ENCODE measurements around the gene TXNDC8. TPM values are rescaled to one million over a fixed set of nuclear protein-coding genes. Genes with fewer than 3 reads are reported as not detected.

TXNDC8 gene
- total RNA-seq, 2 donors from 2014 or later = not detected

DNA sequence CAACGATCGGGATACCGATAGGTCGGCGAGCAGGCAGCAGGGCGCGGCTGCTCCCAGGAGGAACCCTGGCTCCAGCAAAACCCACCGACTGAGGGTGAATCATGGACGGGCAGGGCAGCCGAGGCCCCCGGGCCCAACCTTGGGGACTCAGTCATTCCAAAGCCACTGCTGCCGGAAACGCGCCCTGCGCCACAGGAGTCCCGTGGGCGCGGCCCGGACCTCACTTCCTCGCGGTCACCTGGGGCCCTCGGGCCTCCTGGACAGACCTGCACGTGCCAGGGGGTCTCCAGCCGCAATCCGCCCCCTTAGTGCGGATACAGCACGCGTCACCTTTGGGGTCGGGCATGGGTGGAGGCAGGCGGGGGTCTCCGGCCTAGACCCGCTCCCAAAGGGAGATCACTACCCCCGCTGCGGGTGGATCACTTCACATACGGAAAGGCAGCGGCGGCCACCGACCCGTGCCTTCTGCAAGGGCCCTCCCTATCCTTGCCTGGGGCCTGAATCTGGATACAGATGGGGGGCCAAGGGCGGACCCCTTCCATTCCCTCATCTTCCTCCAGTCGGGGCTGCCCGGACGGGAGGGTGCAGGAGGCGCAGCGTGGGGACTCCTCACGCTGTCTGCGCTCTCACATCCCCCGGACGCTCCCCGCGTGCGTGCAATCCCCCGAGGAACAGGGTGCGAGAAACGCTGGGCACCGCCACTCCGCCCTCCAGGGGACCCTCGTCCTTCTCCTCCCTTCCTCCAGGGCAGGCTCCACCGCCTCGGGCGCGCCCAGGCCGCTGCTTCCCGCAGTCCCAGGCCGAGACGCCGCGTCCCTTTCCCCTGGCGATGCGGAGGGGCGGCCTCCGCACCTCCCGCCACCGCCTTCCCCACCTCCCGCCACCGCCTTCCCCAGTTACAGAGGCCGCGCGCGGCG lies 81.9 kb downstream of the TXNDC8 start:
- Histone ChIP-seq H3K9me3 (no peaks in the 10 kb centered on the region), H3K36me3 (no peaks in the 10 kb centered on the region), H3K4me3 (peak overlapping the region; percentile 81), H3K4me1 (ENCODE audit: control insufficient read depth in 1 of 2, low read depth in 2 of 2) (peaks cover 18 to 23% of the 10 kb centered on the region in 2 donors), H3K27ac (peak overlapping the region; percentile 81 to 84), H3K27me3 (replicated peaks; ENCODE audit: insufficient read depth) (no peaks in the 10 kb centered on the region)
- DNase-seq (ENCODE audit: low spot score) (peak; percentile 23), ATAC-seq (ENCODE audit: insufficient number of reproducible peaks, low FRiP score, low read depth) (peak; percentile 11)
- TF ChIP-seq, protein P1, sequence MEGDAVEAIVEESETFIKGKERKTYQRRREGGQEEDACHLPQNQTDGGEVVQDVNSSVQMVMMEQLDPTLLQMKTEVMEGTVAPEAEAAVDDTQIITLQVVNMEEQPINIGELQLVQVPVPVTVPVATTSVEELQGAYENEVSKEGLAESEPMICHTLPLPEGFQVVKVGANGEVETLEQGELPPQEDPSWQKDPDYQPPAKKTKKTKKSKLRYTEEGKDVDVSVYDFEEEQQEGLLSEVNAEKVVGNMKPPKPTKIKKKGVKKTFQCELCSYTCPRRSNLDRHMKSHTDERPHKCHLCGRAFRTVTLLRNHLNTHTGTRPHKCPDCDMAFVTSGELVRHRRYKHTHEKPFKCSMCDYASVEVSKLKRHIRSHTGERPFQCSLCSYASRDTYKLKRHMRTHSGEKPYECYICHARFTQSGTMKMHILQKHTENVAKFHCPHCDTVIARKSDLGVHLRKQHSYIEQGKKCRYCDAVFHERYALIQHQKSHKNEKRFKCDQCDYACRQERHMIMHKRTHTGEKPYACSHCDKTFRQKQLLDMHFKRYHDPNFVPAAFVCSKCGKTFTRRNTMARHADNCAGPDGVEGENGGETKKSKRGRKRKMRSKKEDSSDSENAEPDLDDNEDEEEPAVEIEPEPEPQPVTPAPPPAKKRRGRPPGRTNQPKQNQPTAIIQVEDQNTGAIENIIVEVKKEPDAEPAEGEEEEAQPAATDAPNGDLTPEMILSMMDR (IDR thresholded peaks at IDR 0.05) = no peak

DNA sequence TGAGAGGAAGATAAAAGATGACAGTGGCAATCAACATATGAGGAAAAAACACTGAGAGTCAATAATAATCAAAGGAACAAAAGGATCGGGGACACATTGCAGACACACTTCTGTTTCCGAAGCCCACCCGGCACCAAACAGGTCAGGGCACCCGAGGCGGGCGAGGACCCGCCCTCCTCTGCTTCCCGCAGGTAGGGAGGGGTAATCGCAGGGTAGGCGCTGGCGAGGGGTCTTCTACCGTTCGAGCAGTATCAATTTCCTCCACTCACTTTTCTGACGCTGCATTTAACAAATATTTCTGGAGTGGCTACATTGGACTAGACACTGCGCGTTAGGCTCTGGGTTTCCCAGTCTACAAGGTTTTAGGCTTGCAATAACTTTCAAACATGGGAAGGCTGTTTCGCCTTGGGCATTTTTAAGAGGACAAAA lies 82.6 kb downstream of the TXNDC8 start:
- no peak for ATAC-seq (ENCODE audit: insufficient number of reproducible peaks, low FRiP score, low read depth)
- H3K4me3 ChIP-seq = peak overlapping the region; percentile 81
- no peak for DNase-seq (ENCODE audit: low spot score)
- peak overlapping the region; percentile 81 to 84 for H3K27ac ChIP-seq
- H3K27me3 ChIP-seq (replicated peaks; ENCODE audit: insufficient read depth) = no peaks in the 10 kb centered on the region
- no peaks in the 10 kb centered on the region for H3K36me3 ChIP-seq
- H3K9me3 ChIP-seq = no peaks in the 10 kb centered on the region
- peaks cover 18 to 23% of the 10 kb centered on the region in 2 donors for H3K4me1 ChIP-seq (ENCODE audit: control insufficient read depth in 1 of 2, low read depth in 2 of 2)
- TF ChIP-seq, protein P1 (IDR thresholded peaks at IDR 0.05) = no peak

DNA sequence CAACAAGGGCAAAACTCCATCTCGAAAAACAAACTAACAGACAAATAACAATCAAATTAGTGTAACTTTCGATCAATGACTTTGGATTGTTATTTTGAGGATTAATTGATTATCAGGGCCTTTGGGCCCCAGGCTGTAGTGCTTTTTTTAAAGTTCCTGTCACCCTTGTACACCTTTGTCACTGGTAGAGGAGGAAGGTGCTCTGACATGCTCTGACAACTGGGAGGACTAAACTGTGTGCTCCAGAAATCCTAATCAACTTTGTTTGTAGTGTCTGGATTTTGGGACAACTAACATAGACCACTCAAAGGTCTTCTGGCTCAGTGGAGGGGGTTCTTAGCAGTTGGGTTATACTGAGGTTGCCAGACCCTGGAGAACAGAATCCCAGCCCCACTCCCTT lies 83.2 kb downstream of the TXNDC8 start:
- ATAC-seq (ENCODE audit: insufficient number of reproducible peaks, low FRiP score, low read depth) (no peak), DNase-seq (ENCODE audit: low spot score) (no peak)
- TF ChIP-seq, protein P1 (IDR thresholded peaks at IDR 0.05) = no peak
- H3K27ac ChIP-seq = peak overlapping the region in 1 of 2 donors; percentile 81
- peaks cover 18 to 23% of the 10 kb centered on the region in 2 donors for H3K4me1 ChIP-seq (ENCODE audit: control insufficient read depth in 1 of 2, low read depth in 2 of 2)
- peaks cover 5% of the 10 kb centered on the region for H3K36me3 ChIP-seq
- H3K4me3 ChIP-seq = peak overlapping the region; percentile 81
- H3K9me3 ChIP-seq = no peaks in the 10 kb centered on the region
- no peaks in the 10 kb centered on the region for H3K27me3 ChIP-seq (replicated peaks; ENCODE audit: insufficient read depth)

Other genes with a start within 250 kb of the TXNDC8 start
- under 1 TPM in 1 of 2 donors, not detected in 1; 0.56 TPM for gene C9orf152, start 129.7 kb downstream of the TXNDC8 start, total RNA-seq
- gene TXN, start 81.4 kb downstream of the TXNDC8 start, total RNA-seq = 100 to 1,000 TPM in 1 of 2 donors, 10 to 100 TPM in 1; 47.5 to 105 TPM
- gene SVEP1, start 241.9 kb upstream of the TXNDC8 start, total RNA-seq = 10 to 100 TPM; 32.0 to 53.6 TPM

All from thoracic aorta (tissue), 2 donors.